ENCODE data around the gene RERE.

RERE gene

DNA sequence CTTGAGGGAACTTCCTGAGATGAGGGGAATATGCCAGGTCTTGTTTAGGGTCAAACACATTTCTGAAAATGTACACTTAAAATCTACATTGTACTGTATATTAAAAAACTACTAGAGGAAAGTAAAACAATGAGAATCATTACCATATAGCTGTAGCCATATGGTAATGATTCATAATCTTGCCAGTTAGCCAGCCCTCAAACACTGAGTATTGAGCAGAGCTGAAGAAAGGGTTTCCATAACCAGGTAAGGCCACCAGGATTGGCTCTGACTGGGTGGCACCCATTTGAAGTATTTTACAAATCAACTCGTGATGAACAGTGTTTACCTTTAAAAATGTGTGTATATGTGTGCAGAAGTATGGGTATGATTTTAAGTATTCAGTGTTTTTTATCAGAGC lies 272.8 kb downstream of the RERE start:
- DNase-seq (ENCODE audit: low read depth, low spot score) = no peak

- no peak for DNase-seq (ENCODE audit: low read depth, low spot score)
Observed at GRCh38 chr1:8543965-8544364, 273.5 kb downstream of the RERE start.

DNA sequence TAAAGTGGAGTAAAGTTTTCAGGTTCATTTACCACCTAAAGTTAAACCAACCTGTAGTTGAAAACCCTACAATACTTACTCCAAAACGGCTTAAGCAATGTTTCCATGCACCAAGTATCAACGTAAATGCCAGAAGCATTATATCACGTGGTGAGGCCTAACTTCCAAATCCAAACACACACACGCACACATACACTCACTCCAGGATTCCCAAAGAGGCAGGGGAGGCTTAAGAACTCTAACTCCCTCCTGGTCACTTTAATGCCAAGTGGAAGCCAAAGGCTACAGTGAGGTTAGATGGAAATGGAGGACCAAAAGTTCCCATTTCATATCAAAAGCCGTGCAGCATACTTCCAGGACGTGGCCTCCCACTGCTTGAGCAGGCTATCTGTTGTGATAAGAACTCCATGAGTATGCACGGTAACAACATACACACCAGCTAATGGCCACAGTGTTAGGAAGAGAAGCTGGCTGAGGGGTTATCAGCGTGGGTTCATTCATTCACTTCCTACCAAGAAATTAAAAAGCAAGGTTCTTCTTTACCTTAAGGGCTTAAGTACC lies 275.4 kb downstream of the RERE start:
- DNase-seq (ENCODE audit: low read depth, low spot score) = no peak

DNA sequence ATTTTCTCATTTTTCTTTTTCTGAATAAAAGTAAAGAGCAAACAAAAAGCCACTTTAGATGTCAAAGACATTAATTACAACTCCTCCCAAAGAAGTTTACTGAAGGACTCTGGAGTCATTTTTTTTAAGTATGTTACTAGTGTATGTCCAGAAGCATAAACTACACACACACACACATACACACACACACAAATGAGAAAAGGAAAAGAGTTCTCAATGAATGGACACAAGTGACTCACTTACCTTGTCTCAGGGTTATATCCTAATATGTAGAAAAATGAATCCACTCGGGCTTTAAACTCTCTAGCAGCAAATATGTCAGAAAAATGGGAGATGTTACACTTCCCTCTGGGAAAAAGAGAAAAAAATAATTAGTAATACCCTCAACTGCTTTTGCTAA lies 276.5 kb downstream of the RERE start:
- no peak for DNase-seq (ENCODE audit: low read depth, low spot score)

DNA sequence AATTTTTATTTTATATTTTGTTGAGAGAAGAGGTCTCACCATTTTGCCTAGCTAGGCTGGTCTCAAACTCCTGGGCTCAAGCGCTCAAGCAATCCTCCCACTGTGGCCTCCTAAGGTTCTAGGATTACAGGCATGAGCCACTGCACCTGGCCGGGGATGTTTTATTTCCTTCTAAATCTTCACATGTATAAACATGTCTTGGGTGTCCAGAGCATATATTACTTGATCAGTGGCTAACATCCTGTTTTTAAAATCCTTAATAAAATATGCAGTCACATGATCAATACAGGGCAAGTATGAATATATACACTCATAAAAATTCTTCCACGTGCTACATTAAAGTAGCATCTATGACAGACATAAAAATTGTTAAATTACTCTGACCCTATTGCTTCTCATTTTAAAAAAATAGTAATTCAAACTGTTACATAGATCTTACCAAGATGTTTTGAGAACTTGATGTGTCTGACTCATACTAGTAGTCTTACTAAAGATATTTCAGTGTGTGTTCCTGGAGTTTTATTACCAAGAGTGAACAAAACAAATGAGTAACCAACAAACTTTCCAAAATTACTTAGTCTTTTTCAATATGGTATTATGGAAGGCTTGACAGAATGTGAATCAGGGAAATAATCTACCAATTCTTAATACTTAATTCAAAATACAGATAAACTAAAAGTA lies 277.0 kb downstream of the RERE start:
- no peak for DNase-seq (ENCODE audit: low read depth, low spot score)

DNA sequence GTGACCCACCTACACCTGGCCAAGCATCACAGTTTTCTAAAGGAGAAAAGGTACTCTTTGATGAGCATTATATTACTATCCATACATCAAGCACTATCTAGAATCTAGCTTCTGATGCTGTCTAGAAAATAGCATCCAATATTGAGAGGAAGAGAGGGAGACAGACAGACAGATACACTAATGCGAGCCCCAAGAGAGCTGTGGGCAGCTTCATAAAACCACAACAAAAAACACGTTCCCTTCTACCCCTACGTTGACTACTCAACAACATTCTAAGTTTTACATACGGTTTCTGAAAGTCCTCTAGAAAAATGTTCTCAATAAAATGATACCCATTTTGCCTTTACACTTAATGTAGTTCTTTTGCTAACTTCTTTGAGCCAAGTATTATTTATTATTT lies 277.8 kb downstream of the RERE start:
- DNase-seq (ENCODE audit: low read depth, low spot score) = no peak

GRCh38 chr1:8538502-8538901 lies 278.9 kb downstream of the RERE start:
- no peak for DNase-seq (ENCODE audit: low read depth, low spot score)

- no peak for DNase-seq (ENCODE audit: low read depth, low spot score)
Observed at GRCh38 chr1:8537991-8538390, 279.4 kb downstream of the RERE start.

- DNase-seq (ENCODE audit: low read depth, low spot score) = no peak
Observed at GRCh38 chr1:8536515-8536914, 280.9 kb downstream of the RERE start.

DNA sequence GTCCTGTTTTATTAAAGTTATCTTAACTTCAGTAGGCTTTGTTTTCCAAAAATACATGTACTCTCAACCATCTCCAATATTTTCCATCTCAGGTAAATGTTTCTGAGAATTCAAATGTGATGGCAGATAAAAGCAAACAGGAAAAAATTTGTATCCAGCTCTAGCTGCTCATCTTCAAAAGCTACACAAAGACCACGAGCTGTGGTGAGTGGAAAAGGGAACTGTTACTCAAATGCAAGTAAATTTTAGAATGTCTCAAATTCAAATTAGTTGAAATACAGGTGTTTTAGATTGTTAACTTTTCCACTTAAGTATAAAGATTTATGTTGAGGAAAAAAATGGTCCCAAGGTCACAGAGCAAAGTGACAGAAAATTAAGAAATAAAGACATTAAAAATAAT lies 283.5 kb downstream of the RERE start:
- DNase-seq (ENCODE audit: low read depth, low spot score) = no peak

DNA sequence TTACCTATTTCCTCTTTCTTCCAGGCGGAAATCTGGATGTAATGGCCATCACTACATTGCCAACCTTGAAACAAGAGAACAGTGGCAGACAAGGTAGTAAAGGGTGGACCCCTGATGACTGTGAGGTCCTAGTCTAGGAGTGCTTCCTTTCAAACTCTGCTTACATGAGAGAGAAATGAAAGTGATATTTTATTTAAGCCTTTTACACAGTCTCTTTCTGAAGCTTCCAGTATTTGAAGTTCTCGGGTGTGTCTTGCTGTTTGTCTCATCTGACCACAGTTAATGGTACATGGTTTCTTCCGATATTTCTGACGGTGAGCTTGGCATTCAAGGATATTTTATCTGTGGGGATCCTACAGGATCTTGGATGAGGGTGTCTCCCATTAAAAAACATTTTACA lies 284.3 kb downstream of the RERE start:
- DNase-seq (ENCODE audit: low read depth, low spot score) = no peak

GRCh38 chr1:8529901-8530300 lies 287.5 kb downstream of the RERE start:
- no peak for DNase-seq (ENCODE audit: low read depth, low spot score)

DNA sequence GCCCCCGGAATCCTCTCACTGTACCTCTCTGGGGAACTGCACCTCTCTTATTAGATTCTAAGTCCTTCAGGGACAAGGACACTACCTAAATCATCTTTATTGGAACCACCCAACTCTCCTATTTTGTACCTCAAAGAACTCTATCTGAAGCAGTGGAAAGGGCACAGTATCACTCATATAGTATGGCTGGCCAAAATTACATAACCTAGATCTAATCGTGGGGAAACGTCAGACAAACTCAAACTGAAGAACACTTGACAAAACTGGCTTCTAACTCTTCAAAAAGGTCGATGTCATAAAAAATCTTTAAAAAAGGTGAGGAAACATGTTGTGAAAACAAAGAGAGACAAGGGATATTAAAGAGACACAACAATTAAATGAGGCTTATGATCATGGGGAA lies 289.5 kb downstream of the RERE start:
- DNase-seq (ENCODE audit: low read depth, low spot score) = no peak

GRCh38 chr1:8525558-8526275 lies 291.7 kb downstream of the RERE start:
- peak; percentile 58 for DNase-seq (ENCODE audit: low read depth, low spot score)

DNA sequence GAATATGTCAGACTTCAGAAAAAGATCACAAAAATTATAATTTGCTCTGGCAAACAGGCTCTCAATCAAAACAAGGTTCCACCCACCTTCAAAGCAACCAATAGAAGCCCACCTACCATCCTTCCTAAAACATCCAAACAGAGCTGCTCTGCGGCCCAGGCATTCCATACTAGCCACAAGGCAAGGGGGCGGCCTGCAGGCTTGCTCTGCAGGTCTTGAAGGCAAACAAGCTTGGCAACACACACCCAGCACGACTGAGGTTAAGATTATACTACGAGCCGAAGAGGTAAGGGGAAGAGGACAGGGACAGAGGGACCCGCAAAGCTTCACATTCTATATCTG lies 292.3 kb downstream of the RERE start:
- no peak for DNase-seq (ENCODE audit: low read depth, low spot score)

GRCh38 chr1:8524627-8525157 lies 292.7 kb downstream of the RERE start:
- DNase-seq (ENCODE audit: low read depth, low spot score) = no peak

- DNase-seq (ENCODE audit: low read depth, low spot score) = no peak
Observed at GRCh38 chr1:8523666-8524206, 293.7 kb downstream of the RERE start.

GRCh38 chr1:8520483-8520966 lies 296.9 kb downstream of the RERE start:
- no peak for DNase-seq (ENCODE audit: low read depth, low spot score)

DNA sequence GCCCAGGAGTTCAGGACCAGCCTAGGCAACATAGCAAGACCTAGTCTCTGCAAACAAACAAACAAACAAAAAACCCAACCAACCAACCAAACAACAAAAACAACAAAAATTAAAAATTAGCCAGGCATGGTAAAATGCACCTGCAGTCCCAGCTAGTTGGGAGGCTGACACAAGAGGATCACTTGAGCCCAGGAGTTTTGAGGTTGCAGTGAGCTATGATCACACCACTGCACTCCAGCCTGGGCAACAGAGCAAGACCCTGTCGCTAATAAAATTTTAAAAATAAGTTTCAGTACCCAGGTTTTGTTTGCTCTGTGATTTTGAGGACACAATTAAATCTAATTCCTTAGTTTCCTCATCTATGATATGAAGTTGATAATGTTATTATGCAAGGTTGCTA lies 298.3 kb downstream of the RERE start:
- no peak for DNase-seq (ENCODE audit: low read depth, low spot score)

- DNase-seq (ENCODE audit: low read depth, low spot score) = no peak
Observed at GRCh38 chr1:8518490-8518801, 299.0 kb downstream of the RERE start.

DNA sequence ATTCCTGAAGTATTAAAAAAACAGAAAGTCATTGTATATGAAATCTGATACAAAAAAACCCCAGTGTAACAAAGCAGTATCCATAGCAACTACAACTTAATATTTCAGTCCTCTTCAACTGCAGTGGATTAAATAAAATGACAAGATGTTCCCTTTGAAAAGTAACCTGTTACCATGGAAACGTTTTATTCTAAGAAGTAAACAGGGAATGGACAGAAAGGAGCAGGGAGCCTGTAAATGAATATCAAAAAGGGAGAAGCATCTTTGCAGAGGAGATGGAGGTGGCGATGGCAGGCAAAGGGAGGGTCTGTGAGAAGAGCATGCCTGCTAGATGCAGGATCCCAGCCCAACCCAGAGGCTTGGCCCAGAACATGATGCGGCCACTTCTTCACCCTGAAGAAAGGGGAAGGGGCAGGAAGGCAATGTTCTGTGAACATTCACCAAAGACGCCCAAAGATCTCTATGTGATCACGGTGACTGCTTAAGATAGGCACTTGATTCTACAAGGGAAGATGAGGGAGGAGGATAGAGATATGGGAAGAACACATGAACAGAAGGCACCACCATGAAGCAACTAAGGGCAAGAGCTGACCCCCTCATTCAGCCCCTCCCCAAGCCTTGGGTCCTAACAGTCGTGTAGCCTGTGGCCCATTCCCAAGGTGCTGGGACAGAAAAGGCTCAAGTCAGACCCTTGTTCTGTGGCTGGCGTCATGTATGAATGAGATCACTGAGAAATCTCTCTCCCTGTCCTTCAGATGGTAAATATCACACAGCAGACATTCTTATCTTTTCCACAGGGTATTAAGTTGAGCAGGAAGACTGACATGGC lies 299.6 kb downstream of the RERE start:
- DNase-seq (ENCODE audit: low read depth, low spot score) = no peak

Measured in activated naive CD8-positive, alpha-beta T cell treated with anti-CD3 and anti-CD28 coated beads, Interleukin-2, amount 50 U/mL, for 16 hours (primary cell).